ENCODE data around the gene KDM1B. TPM values are rescaled to one million over a fixed set of nuclear protein-coding genes. Genes with fewer than 3 reads are reported as not detected.

The KDM1B gene
- 10 to 100 TPM; 17.3 to 22.9 (median 19.5) TPM for polyA plus RNA-seq (ENCODE audit: insufficient read length in 4 of 4)

GRCh38 chr6:18155150-18155863 lies at the start of gene KDM1B:
Gene KDM1B (plus strand): TSS chr6:18155422. CDS start chr6:18159896, 4,474 bp downstream.
- DNase-seq (ENCODE audit: low read depth in 4 of 4, low spot score in 3 of 4) = peak; percentile 91 to 96 (median 95)

GRCh38 chr6:18107061-18107460 lies 48.2 kb upstream of the KDM1B start:
- no peak for DNase-seq (ENCODE audit: low read depth in 4 of 4, low spot score in 3 of 4)

- no peak for DNase-seq (ENCODE audit: low read depth in 4 of 4, low spot score in 3 of 4)
Observed at GRCh38 chr6:18110162-18110561, 45.1 kb upstream of the KDM1B start.

GRCh38 chr6:18115356-18115755 lies 39.9 kb upstream of the KDM1B start:
- no peak for DNase-seq (ENCODE audit: low read depth in 4 of 4, low spot score in 3 of 4)

- DNase-seq (ENCODE audit: low read depth in 4 of 4, low spot score in 3 of 4) = no peak
Observed at GRCh38 chr6:18117136-18117535, 38.1 kb upstream of the KDM1B start.

- DNase-seq (ENCODE audit: low read depth in 4 of 4, low spot score in 3 of 4) = no peak
Observed at GRCh38 chr6:18118330-18118729, 36.9 kb upstream of the KDM1B start.

- no peak for DNase-seq (ENCODE audit: low read depth in 4 of 4, low spot score in 3 of 4)
Observed at GRCh38 chr6:18119236-18119635, 36.0 kb upstream of the KDM1B start.

- no peak for DNase-seq (ENCODE audit: low read depth in 4 of 4, low spot score in 3 of 4)
Observed at GRCh38 chr6:18121580-18122127, 33.6 kb upstream of the KDM1B start.

GRCh38 chr6:18122128-18123093 lies 32.8 kb upstream of the KDM1B start, which contains the start of gene NHLRC1:
Gene NHLRC1 (minus strand): TSS chr6:18122677. CDS start chr6:18122606, 71 bp downstream.
- DNase-seq (ENCODE audit: low read depth in 4 of 4, low spot score in 3 of 4) = peak; percentile 64 to 74 (median 67)

- DNase-seq (ENCODE audit: low read depth in 4 of 4, low spot score in 3 of 4) = no peak
Observed at GRCh38 chr6:18126121-18126520, 29.1 kb upstream of the KDM1B start.

GRCh38 chr6:18132346-18132745 lies 22.9 kb upstream of the KDM1B start:
- DNase-seq (ENCODE audit: low read depth in 4 of 4, low spot score in 3 of 4) = no peak

- no peak for DNase-seq (ENCODE audit: low read depth in 4 of 4, low spot score in 3 of 4)
Observed at GRCh38 chr6:18135171-18135570, 20.1 kb upstream of the KDM1B start.

- no peak for DNase-seq (ENCODE audit: low read depth in 4 of 4, low spot score in 3 of 4)
Observed at GRCh38 chr6:18136260-18136659, 19.0 kb upstream of the KDM1B start.

GRCh38 chr6:18138906-18139305 lies 16.3 kb upstream of the KDM1B start:
- DNase-seq (ENCODE audit: low read depth in 4 of 4, low spot score in 3 of 4) = no peak

- no peak for DNase-seq (ENCODE audit: low read depth in 4 of 4, low spot score in 3 of 4)
Observed at GRCh38 chr6:18139935-18140621, 15.1 kb upstream of the KDM1B start.

- DNase-seq (ENCODE audit: low read depth in 4 of 4, low spot score in 3 of 4) = no peak
Observed at GRCh38 chr6:18141805-18142590, 13.2 kb upstream of the KDM1B start.

GRCh38 chr6:18142591-18142861 lies 12.7 kb upstream of the KDM1B start:
- no peak for DNase-seq (ENCODE audit: low read depth in 4 of 4, low spot score in 3 of 4)

- no peak for DNase-seq (ENCODE audit: low read depth in 4 of 4, low spot score in 3 of 4)
Observed at GRCh38 chr6:18147160-18147559, 8.1 kb upstream of the KDM1B start.

- no peak for DNase-seq (ENCODE audit: low read depth in 4 of 4, low spot score in 3 of 4)
Observed at GRCh38 chr6:18147616-18148015, 7.6 kb upstream of the KDM1B start.
